ENCODE data around the gene TMEM271.

TMEM271 gene

GRCh38 chr4:587671-588350, 11.7 kb upstream of the TMEM271 start:
- Histone ChIP-seq H2BK120ac (ENCODE audit: low read depth, low read length) (no peak overlapping the region), H3K79me1 (replicated peaks; ENCODE audit: low read length, poor library complexity, severe bottlenecking) (no peaks in the 10 kb centered on the region), H3K4me1 (ENCODE audit: control insufficient read depth, insufficient read depth, low read depth, low read length) (no peaks in the 10 kb centered on the region), H3K27ac (ENCODE audit: low read length, poor library complexity, severe bottlenecking) (no peak overlapping the region), H3K9ac (ENCODE audit: low read length) (no peak overlapping the region), H4K91ac (ENCODE audit: low read length) (no peak overlapping the region), H3K36me3 (ENCODE audit: control insufficient read depth in 1 of 2, insufficient read depth in 2 of 2, low read depth in 1 of 2, low read length in 2 of 2) (no peaks in the 10 kb centered on the region), H3K23ac (ENCODE audit: low read length in 2 of 2) (no peak overlapping the region), H2BK15ac (ENCODE audit: low read depth, poor library complexity, severe bottlenecking) (no peak overlapping the region), H3K27me3 (ENCODE audit: control insufficient read depth in 1 of 2, insufficient read depth in 1 of 2, low read length in 2 of 2) (peaks cover 0 to 4% of the 10 kb centered on the region in 2 experiments), H3K4me2 (ENCODE audit: low read length, poor library complexity, severe bottlenecking) (no peak overlapping the region), H3K9me3 (ENCODE audit: control insufficient read depth, low read length) (peaks cover 13% of the 10 kb centered on the region), H3K4me3 (ENCODE audit: insufficient read depth in 1 of 2, low read depth in 1 of 2, low read length in 2 of 2) (no peak overlapping the region), H2BK12ac (ENCODE audit: low read length in 2 of 2) (no peak overlapping the region), H3K18ac (ENCODE audit: low read depth in 1 of 2, low read length in 2 of 2) (no peak overlapping the region), H2AK5ac (ENCODE audit: low read length, severe bottlenecking) (no peak overlapping the region), H2AFZ (ENCODE audit: low read depth, low read length) (no peak overlapping the region), H4K8ac (ENCODE audit: low read length) (no peak overlapping the region), H2BK5ac (ENCODE audit: low read depth, low read length, poor library complexity, severe bottlenecking) (no peak overlapping the region), H3K4ac (ENCODE audit: low read depth in 1 of 2, low read length in 2 of 2) (no peak overlapping the region), H3K14ac (ENCODE audit: low read length in 2 of 2) (no peak overlapping the region)
- 85% methylated on average over 25 of the region's 25 CpGs for WGBS
- DNase-seq, result no peak

- Histone ChIP-seq H4K91ac (ENCODE audit: low read length) (no peak overlapping the region), H3K27ac (ENCODE audit: low read length, poor library complexity, severe bottlenecking) (no peak overlapping the region), H3K4me1 (ENCODE audit: control insufficient read depth, insufficient read depth, low read depth, low read length) (no peaks in the 10 kb centered on the region), H2AFZ (ENCODE audit: low read depth, low read length) (no peak overlapping the region), H2BK12ac (ENCODE audit: low read length in 2 of 2) (no peak overlapping the region), H3K18ac (ENCODE audit: low read depth in 1 of 2, low read length in 2 of 2) (no peak overlapping the region), H3K36me3 (ENCODE audit: control insufficient read depth in 1 of 2, insufficient read depth in 2 of 2, low read depth in 1 of 2, low read length in 2 of 2) (no peaks in the 10 kb centered on the region), H4K8ac (ENCODE audit: low read length) (no peak overlapping the region), H3K27me3 (ENCODE audit: control insufficient read depth in 1 of 2, insufficient read depth in 1 of 2, low read length in 2 of 2) (peaks cover 20 to 26% of the 10 kb centered on the region in 2 experiments), H3K23ac (ENCODE audit: low read length in 2 of 2) (no peak overlapping the region), H3K9ac (ENCODE audit: low read length) (no peak overlapping the region), H3K4me3 (ENCODE audit: insufficient read depth in 1 of 2, low read depth in 1 of 2, low read length in 2 of 2) (no peak overlapping the region), H3K4ac (ENCODE audit: low read depth in 1 of 2, low read length in 2 of 2) (no peak overlapping the region), H3K14ac (ENCODE audit: low read length in 2 of 2) (no peak overlapping the region), H3K79me1 (replicated peaks; ENCODE audit: low read length, poor library complexity, severe bottlenecking) (no peaks in the 10 kb centered on the region), H2BK15ac (ENCODE audit: low read depth, poor library complexity, severe bottlenecking) (no peak overlapping the region), H2AK5ac (ENCODE audit: low read length, severe bottlenecking) (no peak overlapping the region), H2BK120ac (ENCODE audit: low read depth, low read length) (no peak overlapping the region), H2BK5ac (ENCODE audit: low read depth, low read length, poor library complexity, severe bottlenecking) (no peak overlapping the region), H3K4me2 (ENCODE audit: low read length, poor library complexity, severe bottlenecking) (no peak overlapping the region), H3K9me3 (ENCODE audit: control insufficient read depth, low read length) (peaks cover 7% of the 10 kb centered on the region)
- 100% methylated on average over 1 of the region's 2 CpGs for WGBS
- no peak for DNase-seq
Observed at GRCh38 chr4:583820-584219, 7.7 kb upstream of the TMEM271 start.

- no peak overlapping the region for H3K4me2 ChIP-seq (ENCODE audit: low read length, poor library complexity, severe bottlenecking)
- H2AK5ac ChIP-seq (ENCODE audit: low read length, severe bottlenecking), result no peak overlapping the region
- H3K4me1 ChIP-seq (ENCODE audit: control insufficient read depth, insufficient read depth, low read depth, low read length), result peaks cover 11% of the 10 kb centered on the region
- no peak overlapping the region for H2AFZ ChIP-seq (ENCODE audit: low read depth, low read length)
- no peak overlapping the region for H2BK12ac ChIP-seq (ENCODE audit: low read length in 2 of 2)
- no peaks in the 10 kb centered on the region for H3K36me3 ChIP-seq (ENCODE audit: control insufficient read depth in 1 of 2, insufficient read depth in 2 of 2, low read depth in 1 of 2, low read length in 2 of 2)
- no peak overlapping the region for H4K8ac ChIP-seq (ENCODE audit: low read length)
- no peak overlapping the region for H2BK120ac ChIP-seq (ENCODE audit: low read depth, low read length)
- peaks cover 7% of the 10 kb centered on the region for H3K9me3 ChIP-seq (ENCODE audit: control insufficient read depth, low read length)
- H4K91ac ChIP-seq (ENCODE audit: low read length), result no peak overlapping the region
- WGBS, result 60% methylated on average over 7 of the region's 9 CpGs
- no peak overlapping the region for H3K9ac ChIP-seq (ENCODE audit: low read length)
- no peak overlapping the region for H3K4ac ChIP-seq (ENCODE audit: low read depth in 1 of 2, low read length in 2 of 2)
- no peak overlapping the region for H3K14ac ChIP-seq (ENCODE audit: low read length in 2 of 2)
- peaks cover 39 to 45% of the 10 kb centered on the region in 2 experiments for H3K27me3 ChIP-seq (ENCODE audit: control insufficient read depth in 1 of 2, insufficient read depth in 1 of 2, low read length in 2 of 2)
- no peak overlapping the region for H3K27ac ChIP-seq (ENCODE audit: low read length, poor library complexity, severe bottlenecking)
- DNase-seq, result no peak
- H3K18ac ChIP-seq (ENCODE audit: low read depth in 1 of 2, low read length in 2 of 2), result no peak overlapping the region
- H3K4me3 ChIP-seq (ENCODE audit: insufficient read depth in 1 of 2, low read depth in 1 of 2, low read length in 2 of 2), result no peak overlapping the region
- H3K79me1 ChIP-seq (replicated peaks; ENCODE audit: low read length, poor library complexity, severe bottlenecking), result no peaks in the 10 kb centered on the region
- no peak overlapping the region for H2BK15ac ChIP-seq (ENCODE audit: low read depth, poor library complexity, severe bottlenecking)
- H3K23ac ChIP-seq (ENCODE audit: low read length in 2 of 2), result no peak overlapping the region
- no peak overlapping the region for H2BK5ac ChIP-seq (ENCODE audit: low read depth, low read length, poor library complexity, severe bottlenecking)
Observed at GRCh38 chr4:581753-582361, 5.8 kb upstream of the TMEM271 start.

GRCh38 chr4:581181-581580, 5.1 kb upstream of the TMEM271 start:
- Histone ChIP-seq H4K91ac (ENCODE audit: low read length) (no peak overlapping the region), H2BK5ac (ENCODE audit: low read depth, low read length, poor library complexity, severe bottlenecking) (no peak overlapping the region), H2BK15ac (ENCODE audit: low read depth, poor library complexity, severe bottlenecking) (no peak overlapping the region), H2AK5ac (ENCODE audit: low read length, severe bottlenecking) (no peak overlapping the region), H3K4me2 (ENCODE audit: low read length, poor library complexity, severe bottlenecking) (no peak overlapping the region), H3K9ac (ENCODE audit: low read length) (no peak overlapping the region), H3K23ac (ENCODE audit: low read length in 2 of 2) (no peak overlapping the region), H3K36me3 (ENCODE audit: control insufficient read depth in 1 of 2, insufficient read depth in 2 of 2, low read depth in 1 of 2, low read length in 2 of 2) (no peaks in the 10 kb centered on the region), H3K14ac (ENCODE audit: low read length in 2 of 2) (no peak overlapping the region), H3K4me1 (ENCODE audit: control insufficient read depth, insufficient read depth, low read depth, low read length) (peaks cover 14% of the 10 kb centered on the region), H3K9me3 (ENCODE audit: control insufficient read depth, low read length) (peaks cover 7% of the 10 kb centered on the region), H3K79me1 (replicated peaks; ENCODE audit: low read length, poor library complexity, severe bottlenecking) (no peaks in the 10 kb centered on the region), H2BK12ac (ENCODE audit: low read length in 2 of 2) (no peak overlapping the region), H3K4ac (ENCODE audit: low read depth in 1 of 2, low read length in 2 of 2) (no peak overlapping the region), H3K27ac (ENCODE audit: low read length, poor library complexity, severe bottlenecking) (no peak overlapping the region), H2BK120ac (ENCODE audit: low read depth, low read length) (no peak overlapping the region), H3K27me3 (ENCODE audit: control insufficient read depth in 1 of 2, insufficient read depth in 1 of 2, low read length in 2 of 2) (peaks cover 45% of the 10 kb centered on the region in 2 experiments), H4K8ac (ENCODE audit: low read length) (no peak overlapping the region), H2AFZ (ENCODE audit: low read depth, low read length) (no peak overlapping the region), H3K4me3 (ENCODE audit: insufficient read depth in 1 of 2, low read depth in 1 of 2, low read length in 2 of 2) (no peak overlapping the region), H3K18ac (ENCODE audit: low read depth in 1 of 2, low read length in 2 of 2) (no peak overlapping the region)
- no peak for DNase-seq
- WGBS, result 51% methylated on average over 6 of the region's 6 CpGs

Data from mesenchymal stem cell (in vitro differentiated cells and primary cell).